GM12878 (cell line): ENCODE results near the gene ZNF764. TPM values are rescaled to one million over a fixed set of nuclear protein-coding genes. Genes with fewer than 3 reads are reported as not detected.

ENCODE experiments used
- BACH1 ChIP-seq: fragments of 450-650 bp; IDR thresholded peaks from 2 replicates; pipeline ENCODE4 v1.6.1; 2017; ENCODE audit warnings: mild to moderate bottlenecking, borderline replicate concordance
- BCLAF1 ChIP-seq: fragments of 450-650 bp; IDR thresholded peaks from 2 replicates; pipeline ENCODE4 v1.6.1; 2017; ENCODE audit warnings: antibody characterized with exemption, mild to moderate bottlenecking, moderate library complexity
- ETV6 ChIP-seq, 2 experiments: fragments of 450-650 bp in 1 of 2; IDR thresholded peaks in 1 of 2; conservative IDR thresholded peaks in 1 of 2; 2 replicates each; pipeline ENCODE4 v1.6.1; 2014; ENCODE audit warnings: antibody characterized with exemption in 1 of 2, borderline replicate concordance in 1 of 2, low read depth in 1 of 2, mild to moderate bottlenecking in 1 of 2, moderate library complexity in 1 of 2
- FOXK2 ChIP-seq: fragments of 450-650 bp; IDR thresholded peaks from 2 replicates; pipeline ENCODE4 v1.6.1; 2017; ENCODE audit warnings: mild to moderate bottlenecking, moderate library complexity
- FOXM1 ChIP-seq: IDR thresholded peaks from 2 replicates; pipeline ENCODE4 v1.6.1; 2012; ENCODE audit warnings: low read depth, mild to moderate bottlenecking, inconsistent platforms, low read length, moderate library complexity
- IKZF1 ChIP-seq: fragments of 450-650 bp; conservative IDR thresholded peaks from 2 replicates; pipeline ENCODE4 v1.6.1; 2017; ENCODE audit warnings: antibody characterized with exemption, mild to moderate bottlenecking
- PML ChIP-seq: IDR thresholded peaks from 2 replicates; pipeline ENCODE4 v1.6.1; 2012; ENCODE audit warnings: low read length, inconsistent platforms
- SRF ChIP-seq, 2 experiments: IDR thresholded peaks; 2 replicates each; pipeline ENCODE4 v1.6.1; 2011; ENCODE audit warnings: low read depth in 2 of 2, low read length in 2 of 2, mild to moderate bottlenecking in 1 of 2, moderate library complexity in 1 of 2
- ZNF274 ChIP-seq: IDR thresholded peaks from one replicate; pipeline ENCODE4 v1.8.0; 2011; ENCODE audit not compliant: insufficient read length, insufficient read depth
- ZZZ3 ChIP-seq: IDR thresholded peaks from 2 replicates; pipeline ENCODE4 v1.6.1; 2011; ENCODE audit warnings: low read depth; ENCODE audit not compliant: control insufficient read depth, insufficient read length
- polyA plus RNA-seq, 11 experiments: library from polyadenylated mRNA; depleted of rRNA in 4 of 11; unstranded in 6 of 11; stranded (reverse) in 5 of 11; fragments of >200 nt; fragmentation: Nextera tagmentation in 4 of 11; fragmentation: Illumina TruSeq in 1 of 11; extraction: Ambion mirVana in 4 of 11; extraction: Trizol in 1 of 11; gene quantifications; 1 replicate in 1 of 11; 2 replicates in 10 of 11; pipeline versions ENCODE4 v1.2.1 to v1.2.3, GENCODE V29; 2011 to 2016; ENCODE audit warnings: inconsistent platforms in 2 of 11, missing spikeins in 2 of 11, low read depth in 1 of 11
- total RNA-seq, 4 experiments: library from RNA; depleted of rRNA in 3 of 4; stranded (reverse); fragments of >200 nt in 3 of 4; fragmentation: Illumina TruSeq in 1 of 4; extraction: Trizol in 1 of 4; gene quantifications; 2 replicates each; pipeline versions ENCODE4 v1.2.1 to v1.2.3, GENCODE V29; 2013 to 2021
- TF ChIP-seq, protein P1 (sequence below): fragments of 450-650 bp; IDR thresholded peaks from 2 replicates; pipeline ENCODE4 v1.6.1; 2017; ENCODE audit warnings: mild to moderate bottlenecking, moderate library complexity
- TF ChIP-seq, protein P2 (sequence below): fragments of 450-650 bp; formaldehyde crosslinking; IDR thresholded peaks from 2 replicates; pipeline ENCODE4 v1.4.0; 2020; ENCODE audit warnings: mild to moderate bottlenecking, moderate library complexity
- TF ChIP-seq, protein P3 (sequence below): IDR thresholded peaks from 2 replicates; pipeline ENCODE4 v1.6.1; 2011; ENCODE audit warnings: low read depth, low read length, improper control_type of control experiment, borderline replicate concordance
- TF ChIP-seq, protein P4 (sequence below): fragments of 450-650 bp; conservative IDR thresholded peaks from 2 replicates; pipeline ENCODE4 v1.6.1; 2017; ENCODE audit warnings: mild to moderate bottlenecking, moderate library complexity

ZNF764 gene
- total and polyA plus RNA-seq, 10 of the 15 experiments (the other 5 are each of a cell fraction or from before 2014, with no cell fraction given), result 0.61 to 11.9 (median 3.8) TPM

DNA sequence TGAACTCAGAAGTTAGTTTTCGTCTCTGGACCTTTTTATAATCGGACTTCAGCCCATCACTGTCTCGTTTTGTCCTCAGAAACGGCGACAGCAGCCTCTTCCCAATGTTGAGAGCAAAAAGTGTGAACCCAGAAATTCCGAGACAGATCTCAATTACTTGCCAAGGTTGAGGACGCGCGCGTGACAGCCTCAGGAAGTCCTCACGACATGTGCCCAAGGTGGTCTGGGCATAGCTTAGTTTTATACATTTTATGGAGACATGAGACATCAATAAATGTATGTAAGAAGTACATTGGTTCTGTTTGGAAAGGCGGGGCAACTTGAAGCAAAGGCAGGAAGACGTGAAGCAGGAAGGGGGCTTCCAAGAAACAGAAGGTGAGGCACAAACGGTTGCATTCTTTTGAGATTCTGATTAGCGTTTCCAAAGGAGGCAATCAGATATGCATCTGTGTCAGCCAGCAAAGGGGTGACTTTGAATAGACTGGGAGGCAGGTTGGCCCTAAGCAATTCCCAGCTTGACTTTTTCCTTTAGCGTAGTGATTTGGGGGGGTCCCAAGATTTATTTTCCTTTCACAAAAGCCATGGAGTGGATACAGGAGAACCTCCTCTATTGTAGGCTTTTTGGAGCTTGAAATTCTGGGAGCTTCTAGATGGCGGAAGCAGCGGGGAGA lies 22.9 kb downstream of the ZNF764 start (continued):
- TF ChIP-seq, protein P1, sequence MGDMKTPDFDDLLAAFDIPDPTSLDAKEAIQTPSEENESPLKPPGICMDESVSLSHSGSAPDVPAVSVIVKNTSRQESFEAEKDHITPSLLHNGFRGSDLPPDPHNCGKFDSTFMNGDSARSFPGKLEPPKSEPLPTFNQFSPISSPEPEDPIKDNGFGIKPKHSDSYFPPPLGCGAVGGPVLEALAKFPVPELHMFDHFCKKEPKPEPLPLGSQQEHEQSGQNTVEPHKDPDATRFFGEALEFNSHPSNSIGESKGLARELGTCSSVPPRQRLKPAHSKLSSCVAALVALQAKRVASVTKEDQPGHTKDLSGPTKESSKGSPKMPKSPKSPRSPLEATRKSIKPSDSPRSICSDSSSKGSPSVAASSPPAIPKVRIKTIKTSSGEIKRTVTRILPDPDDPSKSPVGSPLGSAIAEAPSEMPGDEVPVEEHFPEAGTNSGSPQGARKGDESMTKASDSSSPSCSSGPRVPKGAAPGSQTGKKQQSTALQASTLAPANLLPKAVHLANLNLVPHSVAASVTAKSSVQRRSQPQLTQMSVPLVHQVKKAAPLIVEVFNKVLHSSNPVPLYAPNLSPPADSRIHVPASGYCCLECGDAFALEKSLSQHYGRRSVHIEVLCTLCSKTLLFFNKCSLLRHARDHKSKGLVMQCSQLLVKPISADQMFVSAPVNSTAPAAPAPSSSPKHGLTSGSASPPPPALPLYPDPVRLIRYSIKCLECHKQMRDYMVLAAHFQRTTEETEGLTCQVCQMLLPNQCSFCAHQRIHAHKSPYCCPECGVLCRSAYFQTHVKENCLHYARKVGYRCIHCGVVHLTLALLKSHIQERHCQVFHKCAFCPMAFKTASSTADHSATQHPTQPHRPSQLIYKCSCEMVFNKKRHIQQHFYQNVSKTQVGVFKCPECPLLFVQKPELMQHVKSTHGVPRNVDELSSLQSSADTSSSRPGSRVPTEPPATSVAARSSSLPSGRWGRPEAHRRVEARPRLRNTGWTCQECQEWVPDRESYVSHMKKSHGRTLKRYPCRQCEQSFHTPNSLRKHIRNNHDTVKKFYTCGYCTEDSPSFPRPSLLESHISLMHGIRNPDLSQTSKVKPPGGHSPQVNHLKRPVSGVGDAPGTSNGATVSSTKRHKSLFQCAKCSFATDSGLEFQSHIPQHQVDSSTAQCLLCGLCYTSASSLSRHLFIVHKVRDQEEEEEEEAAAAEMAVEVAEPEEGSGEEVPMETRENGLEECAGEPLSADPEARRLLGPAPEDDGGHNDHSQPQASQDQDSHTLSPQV, result no peak
- TF ChIP-seq ETV6 (conservative IDR thresholded peaks at IDR 0.05 in 1 of 2, IDR thresholded peaks at IDR 0.05 in 1 of 2; ENCODE audit: borderline replicate concordance in 1 of 2, low read depth in 1 of 2), result no peak
- TF ChIP-seq, protein P2, sequence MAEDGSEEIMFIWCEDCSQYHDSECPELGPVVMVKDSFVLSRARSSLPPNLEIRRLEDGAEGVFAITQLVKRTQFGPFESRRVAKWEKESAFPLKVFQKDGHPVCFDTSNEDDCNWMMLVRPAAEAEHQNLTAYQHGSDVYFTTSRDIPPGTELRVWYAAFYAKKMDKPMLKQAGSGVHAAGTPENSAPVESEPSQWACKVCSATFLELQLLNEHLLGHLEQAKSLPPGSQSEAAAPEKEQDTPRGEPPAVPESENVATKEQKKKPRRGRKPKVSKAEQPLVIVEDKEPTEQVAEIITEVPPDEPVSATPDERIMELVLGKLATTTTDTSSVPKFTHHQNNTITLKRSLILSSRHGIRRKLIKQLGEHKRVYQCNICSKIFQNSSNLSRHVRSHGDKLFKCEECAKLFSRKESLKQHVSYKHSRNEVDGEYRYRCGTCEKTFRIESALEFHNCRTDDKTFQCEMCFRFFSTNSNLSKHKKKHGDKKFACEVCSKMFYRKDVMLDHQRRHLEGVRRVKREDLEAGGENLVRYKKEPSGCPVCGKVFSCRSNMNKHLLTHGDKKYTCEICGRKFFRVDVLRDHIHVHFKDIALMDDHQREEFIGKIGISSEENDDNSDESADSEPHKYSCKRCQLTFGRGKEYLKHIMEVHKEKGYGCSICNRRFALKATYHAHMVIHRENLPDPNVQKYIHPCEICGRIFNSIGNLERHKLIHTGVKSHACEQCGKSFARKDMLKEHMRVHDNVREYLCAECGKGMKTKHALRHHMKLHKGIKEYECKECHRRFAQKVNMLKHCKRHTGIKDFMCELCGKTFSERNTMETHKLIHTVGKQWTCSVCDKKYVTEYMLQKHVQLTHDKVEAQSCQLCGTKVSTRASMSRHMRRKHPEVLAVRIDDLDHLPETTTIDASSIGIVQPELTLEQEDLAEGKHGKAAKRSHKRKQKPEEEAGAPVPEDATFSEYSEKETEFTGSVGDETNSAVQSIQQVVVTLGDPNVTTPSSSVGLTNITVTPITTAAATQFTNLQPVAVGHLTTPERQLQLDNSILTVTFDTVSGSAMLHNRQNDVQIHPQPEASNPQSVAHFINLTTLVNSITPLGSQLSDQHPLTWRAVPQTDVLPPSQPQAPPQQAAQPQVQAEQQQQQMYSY (CRISPR knock-in tag), result no peak
- TF ChIP-seq SRF (IDR thresholded peaks at IDR 0.05; ENCODE audit: low read depth in 2 of 2, low read length in 2 of 2), result no peak
- no peak for TF ChIP-seq FOXM1
- no peak for TF ChIP-seq IKZF1
- TF ChIP-seq, protein P3, sequence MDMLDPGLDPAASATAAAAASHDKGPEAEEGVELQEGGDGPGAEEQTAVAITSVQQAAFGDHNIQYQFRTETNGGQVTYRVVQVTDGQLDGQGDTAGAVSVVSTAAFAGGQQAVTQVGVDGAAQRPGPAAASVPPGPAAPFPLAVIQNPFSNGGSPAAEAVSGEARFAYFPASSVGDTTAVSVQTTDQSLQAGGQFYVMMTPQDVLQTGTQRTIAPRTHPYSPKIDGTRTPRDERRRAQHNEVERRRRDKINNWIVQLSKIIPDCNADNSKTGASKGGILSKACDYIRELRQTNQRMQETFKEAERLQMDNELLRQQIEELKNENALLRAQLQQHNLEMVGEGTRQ, result no peak
- TF ChIP-seq, protein P4, sequence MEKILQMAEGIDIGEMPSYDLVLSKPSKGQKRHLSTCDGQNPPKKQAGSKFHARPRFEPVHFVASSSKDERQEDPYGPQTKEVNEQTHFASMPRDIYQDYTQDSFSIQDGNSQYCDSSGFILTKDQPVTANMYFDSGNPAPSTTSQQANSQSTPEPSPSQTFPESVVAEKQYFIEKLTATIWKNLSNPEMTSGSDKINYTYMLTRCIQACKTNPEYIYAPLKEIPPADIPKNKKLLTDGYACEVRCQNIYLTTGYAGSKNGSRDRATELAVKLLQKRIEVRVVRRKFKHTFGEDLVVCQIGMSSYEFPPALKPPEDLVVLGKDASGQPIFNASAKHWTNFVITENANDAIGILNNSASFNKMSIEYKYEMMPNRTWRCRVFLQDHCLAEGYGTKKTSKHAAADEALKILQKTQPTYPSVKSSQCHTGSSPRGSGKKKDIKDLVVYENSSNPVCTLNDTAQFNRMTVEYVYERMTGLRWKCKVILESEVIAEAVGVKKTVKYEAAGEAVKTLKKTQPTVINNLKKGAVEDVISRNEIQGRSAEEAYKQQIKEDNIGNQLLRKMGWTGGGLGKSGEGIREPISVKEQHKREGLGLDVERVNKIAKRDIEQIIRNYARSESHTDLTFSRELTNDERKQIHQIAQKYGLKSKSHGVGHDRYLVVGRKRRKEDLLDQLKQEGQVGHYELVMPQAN, result peak; percentile 89
- TF ChIP-seq BCLAF1, result no peak
- TF ChIP-seq FOXK2, result no peak
- no peak for TF ChIP-seq ZZZ3
- no peak for TF ChIP-seq PML
- TF ChIP-seq ZNF274, result no peak
- TF ChIP-seq BACH1, result 0 out of 2 replicates have a peak, but pooled peaks have one; percentile 18
